Cerebellar nuclear complex (tissue), 1 donor: Measurements from ENCODE around the gene RRP8.

Experiments used
- DNase-seq, 2 experiments: peaks; one replicate each; lab custom pipeline; 2025; lab: John Stamatoyannopoulos, UW

The RRP8 gene

GRCh38 chr11:6568191-6568918 is 35.1 kb downstream of the RRP8 start:
- no peak for DNase-seq

- DNase-seq, result peak in 1 of 2 experiments; percentile 54
Observed at GRCh38 chr11:6567371-6567745, 36.1 kb downstream of the RRP8 start.

DNA sequence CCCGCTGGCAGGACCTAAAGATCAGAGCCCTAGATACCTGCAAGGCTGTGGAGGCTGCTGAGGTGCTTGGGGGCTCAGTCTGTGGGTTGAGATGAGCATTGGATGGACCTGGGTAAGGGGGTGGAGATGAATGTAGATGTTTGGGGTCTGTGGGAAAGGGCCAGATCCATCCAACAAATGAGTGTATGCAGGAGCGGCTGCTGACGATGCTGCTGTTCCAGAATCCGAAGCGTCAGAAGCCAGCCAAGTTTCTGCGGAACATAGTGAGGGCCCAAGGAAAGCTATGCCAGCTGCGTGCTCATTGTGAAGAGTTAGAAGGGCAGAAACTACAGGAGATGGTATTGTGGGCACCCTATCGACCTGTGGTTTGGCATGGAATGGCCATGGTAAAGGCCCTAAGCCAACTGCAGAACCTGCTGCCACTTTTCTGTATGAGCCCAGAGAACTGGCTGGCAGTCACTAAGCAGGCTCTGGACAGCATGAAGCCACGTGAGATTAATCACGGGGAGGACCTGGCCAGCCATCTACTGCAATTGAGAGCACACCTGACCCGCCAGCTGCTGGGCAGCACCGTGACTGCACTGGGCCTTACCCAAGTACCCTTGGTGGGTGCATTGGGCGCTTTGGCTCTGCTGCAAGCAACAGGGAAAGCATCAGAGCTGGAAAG is 36.6 kb downstream of the RRP8 start:
- no peak for DNase-seq

DNA sequence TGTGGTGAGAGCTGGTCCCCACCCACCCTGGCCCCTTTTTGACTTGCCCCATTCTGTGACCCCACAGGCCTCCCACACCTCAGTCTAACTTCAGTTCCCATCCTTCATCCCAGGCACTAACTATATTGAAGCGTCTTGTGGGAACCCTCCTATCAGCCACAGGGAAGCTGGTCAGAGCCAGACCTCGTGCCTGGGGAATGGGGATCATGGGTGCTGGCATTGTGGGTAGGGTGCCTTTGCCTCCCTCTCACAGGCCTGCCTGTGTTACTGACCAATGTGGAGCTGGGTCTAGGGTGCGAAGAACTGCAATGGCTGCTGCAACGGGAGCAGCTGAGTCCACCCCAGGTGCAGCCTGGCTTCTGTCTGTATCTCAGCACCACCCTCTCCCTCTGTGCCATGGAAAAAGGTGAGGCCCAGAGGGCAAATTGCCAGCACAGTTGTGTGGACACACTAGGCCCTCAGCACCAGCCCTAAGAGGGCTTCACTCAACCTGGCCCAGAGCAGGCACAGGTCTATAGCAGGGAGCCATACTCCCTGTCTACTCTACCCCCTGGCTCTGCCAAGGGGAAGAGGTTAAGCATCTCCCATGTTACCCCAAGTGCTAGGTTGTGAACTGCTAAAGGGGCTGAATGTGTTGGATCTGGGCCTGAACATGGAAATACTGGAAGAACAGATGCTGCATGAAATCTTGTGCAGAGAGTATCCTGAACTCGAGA is 37.3 kb downstream of the RRP8 start:
- no peak for DNase-seq

GRCh38 chr11:6565325-6565724 is 38.1 kb downstream of the RRP8 start:
- DNase-seq, result no peak

- DNase-seq, result no peak
Observed at GRCh38 chr11:6563667-6564066, 39.7 kb downstream of the RRP8 start.

DNA sequence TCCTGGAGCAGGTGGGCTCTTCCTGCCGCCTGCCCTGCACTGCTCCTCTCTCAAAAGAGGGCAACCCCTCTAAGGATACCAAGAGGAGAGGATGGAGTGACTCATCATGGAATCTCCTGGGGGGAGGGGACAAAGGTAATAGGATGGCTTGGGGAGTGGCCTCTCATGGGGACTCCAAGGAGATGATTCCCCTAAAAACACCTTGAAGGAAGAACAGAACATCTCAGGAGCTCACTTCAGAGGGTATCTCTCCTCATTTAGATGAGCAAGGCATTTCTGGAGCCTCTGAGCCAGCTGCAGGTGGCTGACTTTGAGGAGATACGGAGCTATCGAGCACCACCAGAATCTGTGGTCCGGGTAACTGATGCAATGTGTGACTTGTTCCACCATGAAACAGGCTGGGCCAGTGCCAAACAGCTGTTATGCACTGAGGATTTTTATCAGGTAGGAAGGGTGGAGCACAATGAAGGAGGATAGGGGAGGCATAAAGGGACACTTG is 40.2 kb downstream of the RRP8 start:
- no peak for DNase-seq

GRCh38 chr11:6561288-6561687 is 42.1 kb downstream of the RRP8 start:
- no peak for DNase-seq

DNA sequence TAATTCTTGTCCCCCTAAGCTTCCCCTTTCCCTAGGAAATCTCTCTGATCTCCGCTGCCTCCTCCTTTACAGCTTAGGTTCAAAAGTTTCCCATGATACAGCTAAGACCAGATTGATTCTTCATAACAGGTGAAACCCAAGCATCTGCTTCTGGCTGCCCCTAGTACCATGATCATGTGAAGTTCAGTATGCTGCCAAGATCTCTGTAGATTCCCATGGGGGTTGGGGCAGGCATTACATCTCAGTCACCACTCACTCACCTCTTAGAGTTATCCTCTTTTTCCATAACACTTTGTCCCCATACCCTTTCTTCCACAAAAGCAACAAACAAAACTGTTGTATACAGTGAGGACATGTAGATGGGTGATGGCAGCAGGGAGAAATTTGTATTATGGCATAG is 44.0 kb downstream of the RRP8 start:
- DNase-seq, result no peak

DNA sequence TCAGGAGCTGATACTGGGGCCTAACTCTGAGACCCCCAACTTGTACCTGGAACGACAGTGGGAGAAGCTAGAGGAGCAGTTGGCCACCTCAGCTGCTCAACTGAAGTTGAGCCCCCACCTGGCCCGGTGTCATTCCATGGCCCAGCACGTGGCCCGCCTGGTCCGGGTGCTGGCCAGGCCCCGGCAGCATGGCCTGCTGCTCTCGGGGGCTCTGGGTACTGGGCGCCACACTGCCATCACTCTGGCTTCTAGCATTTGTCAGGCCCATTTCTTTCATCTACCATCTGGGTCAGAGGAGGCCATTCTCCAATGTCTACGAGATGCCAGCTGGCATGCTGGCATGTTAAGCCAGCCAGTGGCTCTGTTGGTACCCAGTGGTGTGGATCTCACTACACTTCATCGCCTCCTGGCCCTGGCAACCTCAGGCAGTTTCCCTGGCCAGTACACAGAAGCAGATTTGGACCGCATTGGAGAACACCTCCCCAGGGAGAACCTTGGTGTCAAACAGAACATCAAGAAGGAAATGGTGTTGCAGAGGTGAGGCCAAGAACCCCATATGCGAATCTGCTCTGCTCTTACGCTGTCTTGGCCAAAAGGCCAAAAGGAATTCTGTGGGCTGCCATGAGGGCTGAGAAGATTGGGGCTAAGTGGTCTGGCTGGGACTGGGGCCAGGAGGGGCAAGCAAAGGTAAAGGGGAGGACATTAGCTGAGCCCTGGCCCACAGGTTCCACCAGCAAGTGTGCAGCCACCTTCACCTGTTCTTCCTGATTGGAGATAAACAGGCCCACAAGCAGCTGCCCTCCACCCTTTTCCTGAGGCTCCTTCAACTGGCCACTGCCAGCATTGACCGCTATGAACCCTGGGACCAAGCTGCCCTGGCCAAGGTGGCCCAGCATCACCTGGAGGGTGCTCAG is 45.4 kb downstream of the RRP8 start:
- no peak for DNase-seq

DNA sequence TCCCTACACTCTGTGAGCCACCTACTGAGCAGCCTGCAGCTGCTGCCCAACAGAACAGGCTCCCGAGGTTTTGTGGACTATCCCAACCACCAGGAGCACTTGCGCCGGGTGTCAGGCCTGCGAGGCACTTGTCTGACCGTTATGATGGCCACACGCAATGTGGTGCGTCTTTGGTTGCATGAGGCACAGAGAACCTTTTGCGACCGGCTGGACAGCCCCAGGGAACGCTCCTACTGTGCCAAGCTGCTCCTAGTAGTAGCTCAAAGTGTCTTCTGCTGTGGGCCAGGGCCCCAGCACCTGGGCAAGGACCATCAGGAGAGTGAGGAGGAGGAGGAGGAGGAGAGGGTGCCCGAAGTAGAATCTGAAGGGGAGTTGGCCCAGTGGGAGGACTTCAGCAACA is 46.4 kb downstream of the RRP8 start:
- DNase-seq, result no peak

GRCh38 chr11:6556139-6556949 is 47.1 kb downstream of the RRP8 start:
- no peak for DNase-seq

- DNase-seq, result no peak
Observed at GRCh38 chr11:6554828-6555706, 48.3 kb downstream of the RRP8 start.

DNA sequence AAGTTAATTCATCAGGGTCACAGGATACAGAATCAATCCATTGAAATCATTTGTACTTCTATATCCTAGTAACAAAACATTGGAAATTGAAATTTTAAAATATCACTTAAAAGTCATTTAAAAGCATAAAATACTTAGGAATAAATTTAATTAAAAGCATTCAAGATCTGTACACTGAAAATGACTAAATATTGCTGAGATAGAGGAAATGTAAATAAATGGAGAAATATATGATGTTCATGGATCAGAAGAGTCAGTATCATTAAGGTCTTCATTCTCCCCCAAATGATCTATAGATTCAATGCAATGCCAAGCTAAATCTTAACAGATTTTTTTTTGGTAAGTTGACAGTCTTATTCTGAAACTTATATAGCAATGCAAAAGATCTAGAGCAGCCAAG is 49.8 kb downstream of the RRP8 start:
- no peak for DNase-seq

DNA sequence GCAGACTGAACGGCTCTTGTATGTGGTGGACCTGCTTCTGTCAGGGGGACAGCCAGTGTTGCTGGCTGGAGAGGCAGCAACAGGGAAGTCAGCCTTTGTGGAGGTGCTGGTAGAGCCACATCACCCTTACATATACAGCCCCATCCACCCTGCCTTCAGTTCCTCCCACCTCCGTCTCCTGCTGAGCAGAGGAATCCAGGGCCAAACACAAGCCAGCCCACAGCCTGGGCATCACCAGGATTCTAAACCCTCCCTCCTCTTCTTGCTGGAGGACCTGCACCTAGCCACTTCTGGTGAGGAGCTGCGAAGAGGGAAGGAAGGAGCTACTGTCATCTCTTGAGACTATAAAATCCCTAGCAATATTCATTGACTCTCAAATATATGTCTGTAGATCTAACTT is 54.8 kb downstream of the RRP8 start:
- no peak for DNase-seq

- DNase-seq, result no peak
Observed at GRCh38 chr11:6548121-6548520, 55.3 kb downstream of the RRP8 start.

DNA sequence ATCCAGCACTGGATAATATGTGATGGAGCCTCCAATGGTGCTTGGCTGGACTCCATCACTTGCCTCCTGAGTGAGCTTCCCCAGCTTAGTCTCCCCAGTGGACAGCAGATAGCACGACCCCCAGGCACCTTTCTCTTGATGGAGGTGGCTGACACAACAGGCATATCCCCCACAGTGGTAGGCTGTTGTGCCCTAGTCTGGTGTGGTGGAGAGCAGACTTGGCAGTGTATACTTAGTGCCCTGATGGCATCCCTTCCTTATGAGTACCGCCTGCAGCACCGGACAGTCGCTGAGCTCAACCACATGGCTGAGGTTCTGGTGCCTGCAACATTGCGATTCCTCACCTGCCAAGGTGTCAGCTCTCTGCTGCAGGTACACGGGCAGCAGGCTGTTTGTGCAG is 56.2 kb downstream of the RRP8 start:
- DNase-seq, result no peak

DNA sequence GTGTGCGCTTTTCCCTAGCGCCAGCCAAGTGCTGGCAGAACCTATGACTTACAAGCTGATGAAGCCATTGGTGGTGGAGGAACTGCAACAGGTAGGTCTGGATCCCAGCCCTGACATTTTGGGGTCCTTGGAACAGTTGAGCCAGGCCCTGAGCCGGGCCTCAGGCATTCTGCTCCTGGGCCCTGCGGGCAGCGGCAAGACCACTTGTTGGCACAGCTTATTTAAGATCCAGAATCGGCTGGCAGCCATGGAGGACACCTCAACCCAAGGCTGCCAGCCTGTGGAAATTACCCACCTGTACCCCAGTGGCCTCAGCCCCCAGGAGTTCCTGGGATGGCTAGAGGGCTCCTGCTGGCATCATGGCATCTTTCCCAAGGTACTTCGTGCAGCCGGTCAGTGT is 56.7 kb downstream of the RRP8 start:
- no peak for DNase-seq

DNA sequence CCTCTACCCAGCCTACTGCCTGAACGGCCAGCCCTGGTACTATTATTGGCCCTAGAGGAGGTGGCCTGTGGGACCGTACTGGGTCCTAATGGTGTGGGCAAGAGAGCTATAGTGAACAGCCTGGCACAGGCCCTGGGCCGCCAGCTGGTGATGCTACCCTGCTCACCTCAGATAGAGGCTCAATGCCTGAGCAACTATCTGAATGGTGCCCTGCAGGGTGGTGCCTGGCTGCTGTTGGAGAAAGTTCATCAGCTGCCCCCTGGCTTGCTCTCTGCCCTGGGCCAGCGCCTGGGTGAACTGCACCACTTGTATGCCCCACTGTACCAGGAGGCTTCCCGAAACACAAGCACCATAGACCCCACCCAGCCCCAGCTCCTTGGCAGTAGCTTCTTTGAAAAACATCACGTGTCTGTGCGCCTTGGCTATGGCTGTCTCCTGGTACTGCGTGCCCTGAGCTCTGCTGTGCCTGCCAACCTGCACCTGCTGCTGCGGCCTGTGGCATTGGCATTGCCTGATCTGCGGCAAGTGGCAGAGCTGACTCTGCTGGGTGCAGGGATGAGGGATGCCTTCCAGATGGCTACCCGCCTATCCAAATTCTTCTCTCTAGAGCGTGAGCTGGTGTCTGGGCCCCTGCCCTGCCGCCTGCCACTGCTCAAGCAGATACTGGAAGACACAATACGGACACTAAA is 57.4 kb downstream of the RRP8 start:
- peak; percentile 83 to 90 for DNase-seq
